HG02884 (cell line): ENCODE data around the gene PRKCG.
"Not testable (repeated sequence)": the region's sequence is repeated elsewhere in the genome, so short reads cannot be mapped to it uniquely, and the experiment has no call there.

Experiments used
- ATAC-seq: cut with Tn5 transposase; IDR thresholded peaks from one replicate; pipeline ENCODE4 v1.9.1; 2021; ENCODE audit warnings: mild to moderate bottlenecking, moderate library complexity; ENCODE audit not compliant: unreplicated experiment

PRKCG gene

GRCh38 chr19:53881482-53882390, at the start of gene PRKCG:
PRKCG (plus strand) TSS chr19:53882197; CDS start chr19:53882495, 298 bp downstream.
- no peak for ATAC-seq

- ATAC-seq, result not testable (repeated sequence)
Observed at GRCh38 chr19:53832861-53833260, 49.1 kb upstream of the PRKCG start.

DNA sequence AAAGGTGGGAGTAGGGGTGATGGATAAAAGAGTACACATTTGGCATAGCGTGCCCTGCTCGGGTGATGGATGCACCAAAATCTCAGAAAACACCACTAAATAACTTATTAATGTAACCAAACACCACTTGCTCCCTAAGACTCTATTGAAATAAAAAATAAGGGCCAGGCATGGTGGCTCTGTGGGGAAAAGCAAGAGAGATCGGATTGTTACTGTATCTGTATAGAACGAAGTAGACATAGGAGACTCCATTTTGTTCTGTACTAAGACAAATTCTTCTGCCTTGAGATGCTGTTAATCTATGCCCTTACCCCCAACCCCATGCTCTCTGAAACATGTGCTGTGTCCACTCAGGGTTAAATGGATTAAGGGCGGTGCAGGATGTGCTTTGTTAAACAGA, 43.6 kb upstream of the PRKCG start:
- not testable (repeated sequence) for ATAC-seq

DNA sequence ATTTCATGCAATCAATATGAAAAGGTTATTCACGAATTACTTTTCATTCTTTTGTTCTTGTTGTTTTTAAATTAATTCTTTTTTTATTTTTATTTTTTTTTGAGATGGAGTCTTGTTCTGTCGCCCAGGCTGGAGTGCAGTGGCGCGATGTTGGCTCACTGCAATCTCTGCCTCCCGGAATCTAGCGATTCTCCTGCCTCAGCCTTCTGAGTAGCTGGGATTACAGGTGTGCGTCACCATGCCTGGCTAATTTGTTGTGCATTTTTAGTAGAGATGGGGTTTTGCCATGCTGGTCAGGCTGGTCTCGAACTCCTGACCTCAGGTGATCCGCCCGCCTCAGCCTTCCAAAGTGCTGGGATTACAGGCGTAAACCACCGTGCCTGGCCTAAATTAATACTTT, 41.8 kb upstream of the PRKCG start:
- ATAC-seq, result not testable (repeated sequence)

- ATAC-seq, result not testable (repeated sequence)
Observed at GRCh38 chr19:53840914-53841313, 41.1 kb upstream of the PRKCG start.

- ATAC-seq, result no peak
Observed at GRCh38 chr19:53844849-53845246, 37.1 kb upstream of the PRKCG start.

GRCh38 chr19:53847555-53847954, 34.4 kb upstream of the PRKCG start:
- ATAC-seq, result no peak

- ATAC-seq, result no peak
Observed at GRCh38 chr19:53849237-53849676, 32.7 kb upstream of the PRKCG start.

DNA sequence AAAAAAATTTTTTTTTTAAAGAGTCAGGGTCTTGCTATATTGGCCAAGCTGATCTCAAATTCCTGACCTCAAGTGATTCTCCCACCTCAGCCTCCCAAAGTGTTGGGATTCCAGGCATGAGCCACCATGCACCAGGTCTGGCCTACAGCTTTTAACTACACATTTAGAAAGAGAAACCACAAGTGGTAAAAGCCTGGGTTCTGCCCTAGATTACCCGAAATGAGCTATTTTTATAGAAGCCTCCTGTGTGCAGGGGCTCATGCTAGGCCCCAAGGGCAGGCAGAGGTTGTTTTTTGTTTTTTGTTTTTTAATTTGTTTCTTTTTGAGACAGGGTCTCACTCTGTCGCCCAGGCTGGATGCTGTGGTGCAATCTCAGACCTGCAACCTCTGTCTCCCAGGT, 28.3 kb upstream of the PRKCG start:
- no peak for ATAC-seq

DNA sequence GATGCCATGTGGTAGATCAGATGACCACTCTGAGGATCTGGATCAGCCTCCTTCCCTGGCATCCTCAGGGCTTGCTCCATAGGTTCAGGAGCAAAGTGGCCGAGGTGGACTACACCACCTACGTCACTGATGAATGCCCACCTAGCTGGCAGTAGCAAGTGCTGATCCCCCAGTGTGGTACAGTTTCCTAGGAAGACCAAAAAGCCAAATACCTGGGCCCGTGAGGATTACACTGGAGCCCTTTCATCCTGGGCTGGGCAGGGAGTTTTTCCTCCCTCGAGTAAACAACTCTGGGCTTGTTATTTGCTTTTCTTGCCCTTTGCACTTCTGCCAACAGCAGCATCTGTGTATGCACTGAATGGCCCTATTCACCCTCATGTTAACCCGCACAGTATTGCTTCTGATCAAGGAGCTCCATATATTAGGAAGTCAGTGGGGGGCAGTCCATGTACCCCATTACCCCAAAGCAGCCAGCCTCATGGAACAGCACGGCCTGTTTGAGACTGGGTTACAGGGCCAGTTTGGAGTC, 17.6 kb upstream of the PRKCG start:
- ATAC-seq, result no peak

DNA sequence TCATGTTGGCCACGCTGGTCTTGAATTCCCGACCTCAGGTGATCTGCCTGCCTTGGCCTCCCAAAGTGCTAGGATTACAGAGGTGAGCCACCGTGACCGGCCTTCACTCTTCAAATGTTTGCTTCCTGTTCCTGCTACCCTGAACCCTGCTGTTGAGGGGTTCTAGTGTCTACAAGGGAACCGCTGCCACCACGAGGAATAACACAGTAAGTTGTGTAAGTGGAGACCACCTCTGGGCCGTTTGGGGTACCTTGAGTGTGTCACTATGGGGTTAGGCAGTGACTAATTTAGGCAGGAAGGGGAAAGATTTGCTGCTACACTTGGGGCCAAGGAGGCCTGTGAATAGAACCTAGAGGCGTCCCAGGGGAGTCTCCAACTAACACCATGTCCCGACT, 16.5 kb upstream of the PRKCG start:
- no peak for ATAC-seq

DNA sequence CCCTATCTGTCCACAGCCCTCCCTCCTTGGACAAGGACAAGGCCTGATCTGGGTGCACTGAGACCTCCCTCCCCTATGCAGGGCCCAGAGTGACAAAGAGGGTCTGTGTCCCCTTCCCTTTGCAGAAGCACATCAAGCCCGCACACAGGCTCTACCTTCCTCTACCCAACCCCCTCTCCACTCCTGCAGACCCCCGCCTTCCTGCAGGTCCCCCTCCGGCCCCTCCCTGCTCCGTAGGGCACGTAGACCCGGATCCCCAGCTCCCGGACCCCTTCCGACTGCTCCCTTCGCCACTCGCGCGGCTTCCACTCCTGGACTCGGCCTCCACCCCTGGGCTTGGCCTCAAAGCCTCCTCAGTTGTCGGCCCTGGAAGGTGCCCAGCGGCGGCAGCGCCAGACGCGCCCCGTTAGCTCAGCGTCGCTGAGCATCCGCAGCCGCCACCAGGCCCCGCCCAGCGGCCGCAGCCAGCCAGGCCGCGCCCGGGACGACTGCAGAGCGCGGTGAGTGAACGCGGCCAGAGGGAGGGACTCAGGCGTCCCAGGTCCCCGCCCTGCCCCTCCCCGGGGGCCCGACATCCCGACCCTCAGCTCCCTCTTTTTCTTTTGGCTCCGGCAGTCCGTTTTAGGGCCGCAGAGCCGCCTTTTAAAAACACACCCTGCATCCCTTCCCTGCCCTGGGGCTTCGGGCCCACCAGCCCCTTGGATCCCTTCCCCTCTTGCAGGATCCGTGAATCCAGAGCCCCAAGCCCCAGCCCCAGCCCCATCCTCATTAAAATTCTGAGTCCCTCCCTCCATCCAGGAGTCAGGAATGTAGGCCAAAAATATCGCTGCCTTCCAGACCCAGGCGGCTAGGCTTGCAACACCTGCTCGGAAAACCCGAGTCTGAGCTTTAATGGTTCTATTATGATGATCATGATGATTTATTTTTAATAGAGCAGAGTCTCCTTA, 15.8 kb upstream of the PRKCG start:
- no peak for ATAC-seq

- ATAC-seq, result no peak
Observed at GRCh38 chr19:53866865-53867224, 15.2 kb upstream of the PRKCG start.

GRCh38 chr19:53867225-53868090, 14.5 kb upstream of the PRKCG start, which contains the start of gene MYADM:
MYADM (plus strand) TSS chr19:53867883; CDS start chr19:53873530, 5,647 bp downstream.
- ATAC-seq, result peak; percentile 65

DNA sequence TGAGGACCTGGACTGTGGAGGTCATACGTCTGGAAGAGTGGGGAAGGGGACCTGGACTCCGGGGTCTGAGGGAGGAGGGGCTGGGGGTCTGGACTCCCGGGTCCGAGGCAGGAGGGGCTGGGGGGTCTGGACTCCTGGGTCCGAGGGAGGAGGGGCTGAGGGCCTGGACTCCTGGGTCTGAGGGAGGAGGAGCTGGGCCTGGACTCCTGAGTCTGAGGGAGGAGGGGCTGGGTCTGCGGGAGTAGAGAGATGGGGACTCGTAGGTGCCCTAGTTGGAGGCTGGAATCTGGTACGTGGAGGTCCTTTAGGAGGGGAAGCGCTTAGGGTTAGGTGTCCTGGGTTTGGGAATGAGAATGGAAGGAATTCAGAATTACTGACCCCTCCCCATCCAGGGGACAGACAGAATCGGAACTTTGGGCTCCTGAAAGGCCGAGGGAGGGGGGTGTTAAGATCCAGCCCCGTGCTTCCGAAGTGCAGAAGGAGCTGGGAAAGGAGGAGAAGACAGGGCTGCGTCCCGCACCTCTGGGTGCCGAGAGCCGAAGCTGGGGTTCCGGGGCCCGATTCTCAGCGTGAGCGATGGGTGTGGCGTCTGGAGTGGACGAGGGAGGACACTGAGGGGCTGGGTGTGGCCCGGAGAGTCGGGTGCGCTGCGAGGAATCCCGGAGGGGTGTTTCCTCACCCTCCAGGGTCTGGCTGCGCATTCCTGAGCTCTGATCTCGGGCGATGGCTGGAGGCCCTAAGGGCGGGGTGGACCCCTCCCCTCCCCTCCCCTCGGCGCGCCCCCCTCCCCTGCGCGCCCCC, 13.7 kb upstream of the PRKCG start:
- no peak for ATAC-seq

DNA sequence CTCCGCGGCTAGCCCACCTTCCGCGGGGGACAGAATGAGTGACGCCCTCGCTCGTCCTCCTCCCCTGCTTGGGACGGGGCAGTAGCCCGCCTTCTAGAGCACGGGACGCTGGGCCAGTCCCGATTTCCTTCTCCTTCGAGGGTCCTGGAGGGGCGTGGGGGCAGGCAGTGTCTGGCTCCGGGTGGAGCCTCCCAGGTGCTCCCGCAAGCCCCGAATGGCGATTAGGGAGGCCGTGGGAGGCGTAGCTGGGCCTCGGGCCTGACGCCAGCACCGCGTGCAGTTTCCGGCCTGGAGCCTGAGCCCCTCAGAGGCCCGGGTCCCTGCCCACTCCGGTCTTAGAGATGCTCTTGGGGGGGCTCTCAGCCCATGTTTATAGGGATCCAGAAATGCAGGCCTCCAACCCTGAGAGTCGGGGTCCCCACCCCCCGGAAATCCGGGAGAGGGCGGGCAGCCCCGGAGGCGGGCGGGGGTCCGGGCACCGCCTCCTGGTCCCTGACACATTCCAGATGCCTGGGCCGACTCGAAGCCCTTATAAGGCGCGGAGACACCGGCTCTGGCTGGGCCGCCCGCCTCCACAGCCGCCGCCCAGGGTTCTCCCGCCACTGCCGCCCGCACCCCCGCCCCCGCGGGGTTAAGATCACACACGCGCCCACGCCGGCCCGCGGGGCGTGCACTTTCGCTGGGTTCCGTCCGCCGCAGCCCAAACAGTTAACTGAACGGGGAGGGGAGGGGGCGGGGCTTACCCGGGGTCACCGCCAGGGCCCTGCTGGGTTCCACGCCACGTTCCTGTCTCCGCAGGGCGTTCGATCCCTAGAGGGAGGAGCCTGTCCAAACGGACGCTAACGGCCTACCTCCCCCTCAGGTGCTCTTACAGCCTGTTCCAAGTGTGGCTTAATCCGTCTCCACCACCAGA, 12.8 kb upstream of the PRKCG start:
- ATAC-seq, result no peak

- not testable (repeated sequence) for ATAC-seq
Observed at GRCh38 chr19:53869805-53870484, 12.1 kb upstream of the PRKCG start.

DNA sequence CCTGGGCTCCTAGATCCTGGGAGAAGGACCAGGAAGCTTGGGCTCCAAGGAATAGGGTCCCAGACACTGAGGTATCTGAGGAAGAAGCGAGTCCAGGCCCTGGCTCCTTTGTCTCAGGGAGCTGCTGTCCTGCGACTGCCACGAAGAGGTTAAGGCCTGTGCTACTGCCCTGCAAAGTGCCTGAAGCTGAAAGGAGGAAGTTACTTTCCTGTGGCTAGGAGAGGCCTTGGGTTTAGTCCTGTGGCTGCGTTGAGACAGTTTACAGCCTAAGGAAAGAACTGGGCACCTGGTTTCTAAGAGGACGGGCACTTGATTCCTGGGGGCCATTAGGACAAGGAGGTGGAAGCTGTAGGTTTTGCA, 11.5 kb upstream of the PRKCG start:
- ATAC-seq, result no peak
